ENCODE results near the gene ZNF814.

- TF ChIP-seq, protein P1, sequence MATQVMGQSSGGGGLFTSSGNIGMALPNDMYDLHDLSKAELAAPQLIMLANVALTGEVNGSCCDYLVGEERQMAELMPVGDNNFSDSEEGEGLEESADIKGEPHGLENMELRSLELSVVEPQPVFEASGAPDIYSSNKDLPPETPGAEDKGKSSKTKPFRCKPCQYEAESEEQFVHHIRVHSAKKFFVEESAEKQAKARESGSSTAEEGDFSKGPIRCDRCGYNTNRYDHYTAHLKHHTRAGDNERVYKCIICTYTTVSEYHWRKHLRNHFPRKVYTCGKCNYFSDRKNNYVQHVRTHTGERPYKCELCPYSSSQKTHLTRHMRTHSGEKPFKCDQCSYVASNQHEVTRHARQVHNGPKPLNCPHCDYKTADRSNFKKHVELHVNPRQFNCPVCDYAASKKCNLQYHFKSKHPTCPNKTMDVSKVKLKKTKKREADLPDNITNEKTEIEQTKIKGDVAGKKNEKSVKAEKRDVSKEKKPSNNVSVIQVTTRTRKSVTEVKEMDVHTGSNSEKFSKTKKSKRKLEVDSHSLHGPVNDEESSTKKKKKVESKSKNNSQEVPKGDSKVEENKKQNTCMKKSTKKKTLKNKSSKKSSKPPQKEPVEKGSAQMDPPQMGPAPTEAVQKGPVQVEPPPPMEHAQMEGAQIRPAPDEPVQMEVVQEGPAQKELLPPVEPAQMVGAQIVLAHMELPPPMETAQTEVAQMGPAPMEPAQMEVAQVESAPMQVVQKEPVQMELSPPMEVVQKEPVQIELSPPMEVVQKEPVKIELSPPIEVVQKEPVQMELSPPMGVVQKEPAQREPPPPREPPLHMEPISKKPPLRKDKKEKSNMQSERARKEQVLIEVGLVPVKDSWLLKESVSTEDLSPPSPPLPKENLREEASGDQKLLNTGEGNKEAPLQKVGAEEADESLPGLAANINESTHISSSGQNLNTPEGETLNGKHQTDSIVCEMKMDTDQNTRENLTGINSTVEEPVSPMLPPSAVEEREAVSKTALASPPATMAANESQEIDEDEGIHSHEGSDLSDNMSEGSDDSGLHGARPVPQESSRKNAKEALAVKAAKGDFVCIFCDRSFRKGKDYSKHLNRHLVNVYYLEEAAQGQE (IDR thresholded peaks at IDR 0.05; ENCODE audit: unreplicated experiment): no peak
- TF ChIP-seq, protein P2, sequence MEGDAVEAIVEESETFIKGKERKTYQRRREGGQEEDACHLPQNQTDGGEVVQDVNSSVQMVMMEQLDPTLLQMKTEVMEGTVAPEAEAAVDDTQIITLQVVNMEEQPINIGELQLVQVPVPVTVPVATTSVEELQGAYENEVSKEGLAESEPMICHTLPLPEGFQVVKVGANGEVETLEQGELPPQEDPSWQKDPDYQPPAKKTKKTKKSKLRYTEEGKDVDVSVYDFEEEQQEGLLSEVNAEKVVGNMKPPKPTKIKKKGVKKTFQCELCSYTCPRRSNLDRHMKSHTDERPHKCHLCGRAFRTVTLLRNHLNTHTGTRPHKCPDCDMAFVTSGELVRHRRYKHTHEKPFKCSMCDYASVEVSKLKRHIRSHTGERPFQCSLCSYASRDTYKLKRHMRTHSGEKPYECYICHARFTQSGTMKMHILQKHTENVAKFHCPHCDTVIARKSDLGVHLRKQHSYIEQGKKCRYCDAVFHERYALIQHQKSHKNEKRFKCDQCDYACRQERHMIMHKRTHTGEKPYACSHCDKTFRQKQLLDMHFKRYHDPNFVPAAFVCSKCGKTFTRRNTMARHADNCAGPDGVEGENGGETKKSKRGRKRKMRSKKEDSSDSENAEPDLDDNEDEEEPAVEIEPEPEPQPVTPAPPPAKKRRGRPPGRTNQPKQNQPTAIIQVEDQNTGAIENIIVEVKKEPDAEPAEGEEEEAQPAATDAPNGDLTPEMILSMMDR (conservative IDR thresholded peaks at IDR 0.05; ENCODE audit: low read depth in 2 of 2): no peak
- no peak for TF ChIP-seq EZH2 (IDR thresholded peaks at IDR 0.05; ENCODE audit: low read depth, unreplicated experiment)
- no peak for TF ChIP-seq CREB1 (CRISPR knock-in tag; IDR thresholded peaks at IDR 0.05; ENCODE audit: low read depth)
- TF ChIP-seq STAT1 (IDR thresholded peaks at IDR 0.05; ENCODE audit: unreplicated experiment): no peak
- TF ChIP-seq, protein P3, sequence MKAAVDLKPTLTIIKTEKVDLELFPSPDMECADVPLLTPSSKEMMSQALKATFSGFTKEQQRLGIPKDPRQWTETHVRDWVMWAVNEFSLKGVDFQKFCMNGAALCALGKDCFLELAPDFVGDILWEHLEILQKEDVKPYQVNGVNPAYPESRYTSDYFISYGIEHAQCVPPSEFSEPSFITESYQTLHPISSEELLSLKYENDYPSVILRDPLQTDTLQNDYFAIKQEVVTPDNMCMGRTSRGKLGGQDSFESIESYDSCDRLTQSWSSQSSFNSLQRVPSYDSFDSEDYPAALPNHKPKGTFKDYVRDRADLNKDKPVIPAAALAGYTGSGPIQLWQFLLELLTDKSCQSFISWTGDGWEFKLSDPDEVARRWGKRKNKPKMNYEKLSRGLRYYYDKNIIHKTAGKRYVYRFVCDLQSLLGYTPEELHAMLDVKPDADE (IDR thresholded peaks at IDR 0.05): no peak
- no peak for TF ChIP-seq JUNB (IDR thresholded peaks at IDR 0.05; ENCODE audit: unreplicated experiment)
- TF ChIP-seq EZH2phosphoT487 (IDR thresholded peaks at IDR 0.05; ENCODE audit: unreplicated experiment): no peak
- no peak for TF ChIP-seq POLR2AphosphoS5 (IDR thresholded peaks at IDR 0.05; ENCODE audit: low read depth)
Measured at GRCh38 chr19:57850553-57851017, 38.3 kb downstream of the ZNF814 start.
